ENCODE measurements around the gene SKAP2. TPM values are rescaled to one million over a fixed set of nuclear protein-coding genes. Genes with fewer than 3 reads are reported as not detected.

The SKAP2 gene
- total and polyA plus RNA-seq, 2 of the 13 experiments (the other 11 are each of a cell fraction or from before 2014, with no cell fraction given) = 3.6 to 12.9 TPM

- TF ChIP-seq ZNF589 (CRISPR knock-in tag; conservative IDR thresholded peaks at IDR 0.05) (no peak), CC2D1A (CRISPR knock-in tag; IDR thresholded peaks at IDR 0.05) (no peak), SPEN (CRISPR knock-in tag; IDR thresholded peaks at IDR 0.05; ENCODE audit: low read depth) (peak; percentile 71), SP1 (IDR thresholded peaks at IDR 0.05) (no peak), SP1 (CRISPR knock-in tag; IDR thresholded peaks at IDR 0.05) (peak; percentile 91), ZNF280D (CRISPR knock-in tag; IDR thresholded peaks at IDR 0.05) (no peak), CTCF (CRISPR knock-in tag; IDR thresholded peaks at IDR 0.05) (no peak; the same call in 1 of the 2 replicates), FOXK1 (CRISPR knock-in tag; IDR thresholded peaks at IDR 0.05; ENCODE audit: borderline replicate concordance, low read depth) (peak; percentile 32; the same call in 1 of the 2 replicates), TFDP1 (CRISPR knock-in tag; IDR thresholded peaks at IDR 0.05; ENCODE audit: borderline replicate concordance) (0 out of 2 replicates have a peak, but pooled peaks have one; percentile 28), ZNF280B (CRISPR knock-in tag; IDR thresholded peaks at IDR 0.05; ENCODE audit: borderline replicate concordance) (no peak; the same call in 1 of the 2 replicates), ZSCAN29 (CRISPR knock-in tag; conservative IDR thresholded peaks at IDR 0.05) (no peak), NFE2 (CRISPR knock-in tag; IDR thresholded peaks at IDR 0.05) (no peak), AGO2 (optimal IDR thresholded peaks at IDR 0.05; ENCODE audit: low read depth, low read length) (no peak), CEBPG (CRISPR knock-in tag; IDR thresholded peaks at IDR 0.05) (no peak), RAD51 (IDR thresholded peaks at IDR 0.05; ENCODE audit: borderline replicate concordance) (peak; percentile 94), ZNF33A (CRISPR knock-in tag; IDR thresholded peaks at IDR 0.05; ENCODE audit: borderline replicate concordance) (no peak), ZNF580 (CRISPR knock-in tag; IDR thresholded peaks at IDR 0.05; ENCODE audit: borderline replicate concordance, low read depth) (no peak; the same call in 1 of the 2 replicates), HOXA5 (CRISPR knock-in tag; IDR thresholded peaks at IDR 0.05) (peak; percentile 43), ZNF207 (IDR thresholded peaks at IDR 0.05; ENCODE audit: borderline replicate concordance) (no peak), SKI (IDR thresholded peaks at IDR 0.05; ENCODE audit: partially characterized antibody) (no peak), ARNT2 (CRISPR knock-in tag; IDR thresholded peaks at IDR 0.05; ENCODE audit: low read depth) (0 out of 2 replicates have a peak, but pooled peaks have one; percentile 18)
These were observed at the start of gene SKAP2 (continued) for GRCh38 chr7:26864309-26865093.
